IPS-18c (cell line): ENCODE data around the gene ZBTB20.

Experiments used
- H3K4me3 ChIP-seq: 2 replicates; pipeline ENCODE4 v1.7.0; 2013; ENCODE audit warnings: low read depth, mild to moderate bottlenecking, low read length, moderate library complexity; ENCODE audit not compliant: insufficient read depth
- H3K9me3 ChIP-seq: one replicate; pipeline ENCODE4 v1.6.1; 2013; ENCODE audit warnings: mild to moderate bottlenecking, low read length, moderate library complexity; ENCODE audit not compliant: control insufficient read depth, insufficient read depth

Gene ZBTB20

DNA sequence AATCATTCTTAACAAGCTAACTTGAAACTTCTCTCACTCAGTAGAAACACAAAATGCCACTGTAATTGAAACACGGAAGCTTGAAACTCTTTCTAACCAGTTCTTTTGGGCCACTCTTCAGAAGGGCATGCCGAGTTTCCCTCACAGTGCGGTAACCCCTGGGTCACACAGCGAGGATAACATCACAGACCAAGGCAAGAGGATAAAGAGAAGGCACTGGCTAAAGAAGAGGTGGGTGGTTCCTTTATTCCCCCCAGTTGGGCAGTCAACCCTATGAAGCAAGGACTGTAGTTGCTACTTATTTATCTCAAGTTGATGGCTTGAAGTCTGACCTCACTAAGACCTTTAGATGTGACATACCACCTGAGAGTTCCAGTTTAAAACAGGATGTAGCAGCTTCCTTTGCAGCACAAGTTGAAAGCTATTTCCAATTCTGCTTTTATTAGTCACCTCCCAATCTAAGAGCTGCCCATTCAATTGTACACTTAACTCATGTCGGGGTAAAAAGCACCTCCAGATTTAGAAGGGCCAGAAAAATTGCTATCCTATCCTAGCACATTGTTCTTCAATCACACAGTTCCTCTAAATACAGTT, 580.8 kb downstream of the ZBTB20 start:
- no peaks in the 10 kb centered on the region for H3K9me3 ChIP-seq
- H3K4me3 ChIP-seq, result no peak overlapping the region

DNA sequence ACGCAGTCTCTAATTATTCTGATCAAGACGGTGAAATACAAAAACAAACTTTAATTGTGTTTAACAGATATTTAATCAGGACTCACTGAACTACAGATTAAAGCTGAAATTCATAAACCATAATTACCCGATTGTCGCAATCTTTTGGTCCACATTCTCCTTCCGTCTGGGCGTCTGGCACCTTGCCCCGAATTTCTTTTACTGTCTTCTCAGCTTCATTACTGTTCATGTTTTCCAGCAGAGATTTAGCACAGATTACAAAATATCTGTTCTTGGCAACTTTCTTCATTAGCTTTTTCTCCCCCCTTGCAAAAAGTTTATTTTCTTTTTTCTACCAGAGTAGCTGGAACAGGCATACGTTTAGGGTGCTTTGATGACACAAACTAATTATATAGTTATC, 581.9 kb downstream of the ZBTB20 start:
- no peak overlapping the region for H3K4me3 ChIP-seq
- no peaks in the 10 kb centered on the region for H3K9me3 ChIP-seq

DNA sequence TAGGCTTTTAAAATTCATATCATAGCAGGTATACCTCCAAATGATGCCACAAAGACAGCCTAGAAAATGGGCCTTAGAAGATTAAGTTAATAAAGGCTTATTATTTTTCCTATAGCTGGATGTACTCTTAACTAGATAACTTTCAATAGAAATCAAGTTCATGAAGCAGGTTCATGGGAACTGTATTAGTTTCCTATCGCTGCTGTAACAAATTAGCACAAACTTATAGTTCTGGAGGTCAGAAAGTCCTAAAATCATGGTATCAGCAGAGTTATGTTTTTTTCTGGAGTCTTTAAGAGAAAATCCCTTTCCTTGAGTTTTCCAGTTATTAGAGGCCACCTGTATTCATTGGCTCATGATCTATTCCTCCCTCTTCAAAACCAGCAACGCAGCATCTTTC, 583.4 kb downstream of the ZBTB20 start:
- Histone ChIP-seq H3K4me3 (no peak overlapping the region), H3K9me3 (no peaks in the 10 kb centered on the region)

DNA sequence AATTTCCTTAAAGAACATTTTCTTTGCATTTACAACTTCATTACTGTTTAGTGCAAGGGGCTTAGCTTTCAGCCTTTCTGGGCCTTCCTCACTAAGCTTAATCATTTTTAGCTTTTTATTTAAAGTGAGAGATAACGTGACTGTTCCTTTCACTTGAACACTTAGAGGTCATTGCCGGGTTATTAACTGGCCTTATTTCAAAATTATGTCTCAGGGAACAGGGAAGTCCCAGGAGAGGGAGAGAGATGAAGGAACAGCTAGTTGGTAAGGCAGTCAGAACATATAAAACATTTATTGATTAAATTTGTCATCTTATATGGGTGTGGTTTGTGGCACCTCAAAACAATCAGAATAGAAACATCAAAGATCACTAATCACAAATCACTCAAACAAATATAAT, 584.5 kb downstream of the ZBTB20 start:
- H3K4me3 ChIP-seq, result no peak overlapping the region
- no peaks in the 10 kb centered on the region for H3K9me3 ChIP-seq

DNA sequence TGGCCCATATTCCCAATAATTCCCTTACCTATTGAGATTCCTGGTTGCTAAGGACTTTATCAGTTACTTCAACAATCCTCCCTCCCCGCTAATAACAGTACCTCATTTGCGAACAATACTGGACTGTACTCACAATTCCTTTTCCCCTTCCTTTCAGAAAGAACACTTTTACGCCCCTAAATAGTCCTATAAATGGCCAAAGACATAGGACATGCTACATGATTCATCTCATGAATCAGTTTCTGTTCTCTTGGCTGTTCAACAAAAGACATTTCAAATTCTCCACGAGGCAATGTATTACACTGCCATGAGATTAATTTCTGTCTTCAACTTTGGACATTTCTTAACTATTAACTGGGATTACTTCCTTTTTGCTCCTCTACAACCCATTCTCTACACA, 588.8 kb downstream of the ZBTB20 start:
- Histone ChIP-seq H3K9me3 (no peaks in the 10 kb centered on the region), H3K4me3 (no peak overlapping the region)

DNA sequence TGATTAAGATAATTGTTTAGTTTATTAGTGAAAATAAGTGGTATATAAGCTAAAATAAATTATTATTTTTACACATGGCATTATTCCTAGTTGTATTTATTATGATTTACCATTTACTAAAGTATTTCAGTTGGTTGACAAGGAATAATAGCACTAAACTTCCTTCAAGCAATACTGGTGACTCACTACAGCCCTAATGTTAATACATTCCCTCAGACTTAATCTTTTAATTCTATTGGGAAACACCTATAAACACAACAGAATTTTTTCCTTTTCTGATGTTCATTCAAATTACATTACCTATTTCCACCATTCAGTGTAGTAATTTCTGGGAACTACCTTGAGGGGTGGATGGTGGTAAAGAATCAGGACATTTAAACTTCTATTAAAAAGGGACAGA, 589.3 kb downstream of the ZBTB20 start:
- Histone ChIP-seq H3K9me3 (no peaks in the 10 kb centered on the region), H3K4me3 (no peak overlapping the region)

DNA sequence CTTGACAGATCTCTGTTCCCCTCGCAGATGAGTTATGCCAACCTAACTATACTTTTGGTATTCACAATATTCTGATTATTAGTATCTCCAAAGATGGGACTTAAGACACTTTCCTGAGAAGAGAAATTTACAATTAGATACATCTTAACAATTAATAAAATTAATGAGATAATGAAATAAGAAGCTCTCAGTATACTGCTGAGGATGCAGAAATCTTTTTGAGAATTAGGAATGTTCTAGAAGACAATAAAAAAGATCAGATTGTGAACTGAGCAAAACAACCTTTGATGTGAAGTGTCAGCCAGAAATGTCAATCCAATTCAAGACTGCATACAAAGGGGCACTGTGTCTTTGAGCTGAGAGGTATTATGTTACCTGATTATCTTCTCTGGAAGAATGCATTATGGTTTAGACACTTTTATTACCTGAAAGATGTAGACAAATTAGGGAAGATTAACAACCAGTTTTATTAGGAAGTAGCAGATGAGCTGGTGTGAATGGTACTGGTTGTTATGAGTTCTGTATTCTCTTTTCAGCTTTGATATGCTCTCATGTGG, 590.4 kb downstream of the ZBTB20 start:
- Histone ChIP-seq H3K4me3 (no peak overlapping the region), H3K9me3 (no peaks in the 10 kb centered on the region)

DNA sequence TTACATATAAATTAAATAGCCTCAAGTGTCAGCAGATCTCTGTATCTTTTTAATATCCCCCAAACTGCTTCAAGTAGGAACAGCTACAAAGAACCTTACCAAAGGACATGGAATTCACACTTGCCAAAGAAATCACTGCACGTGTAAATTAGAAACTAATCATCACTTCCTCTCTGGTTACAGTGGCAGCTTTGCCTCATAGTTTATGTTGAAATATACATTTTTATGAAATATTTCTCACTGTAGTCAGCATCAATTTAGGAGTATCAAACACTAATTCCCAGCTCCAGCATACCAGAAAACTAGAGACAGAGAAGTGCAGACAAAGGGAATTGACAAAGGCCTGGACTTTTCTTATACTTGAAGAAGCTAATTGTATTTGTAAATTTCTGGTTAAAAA, 592.4 kb downstream of the ZBTB20 start:
- Histone ChIP-seq H3K4me3 (no peak overlapping the region), H3K9me3 (no peaks in the 10 kb centered on the region)

DNA sequence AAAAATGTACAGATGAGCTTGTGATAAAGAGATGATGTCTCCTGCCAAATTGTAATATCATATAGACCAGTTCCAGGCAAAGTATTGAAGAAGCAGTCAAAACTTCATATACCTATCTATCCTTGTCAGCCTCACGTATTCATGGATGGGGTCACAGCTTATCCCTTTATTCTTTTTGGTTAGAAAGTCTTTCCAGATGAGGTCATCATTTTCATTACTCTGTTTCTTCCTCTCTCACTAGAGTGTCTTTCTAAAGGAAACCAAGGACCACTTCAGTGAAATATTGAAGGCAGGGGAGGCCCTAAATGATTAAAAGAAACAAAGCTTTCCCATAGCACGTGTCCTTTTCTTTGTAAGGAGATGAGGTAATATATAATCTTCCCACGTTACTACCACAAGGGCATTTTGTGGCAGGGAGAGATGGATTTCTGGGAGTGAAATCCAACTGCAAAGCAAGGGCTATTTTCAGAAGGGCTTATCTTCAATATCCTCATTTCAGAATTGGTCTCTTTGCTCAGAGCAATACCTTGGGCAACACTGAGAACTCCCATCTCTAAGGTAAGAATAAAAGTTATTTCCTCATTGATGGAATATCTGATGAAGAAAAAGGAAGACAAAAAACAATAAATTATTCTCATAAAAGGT, 593.0 kb downstream of the ZBTB20 start:
- Histone ChIP-seq H3K9me3 (no peaks in the 10 kb centered on the region), H3K4me3 (no peak overlapping the region)

DNA sequence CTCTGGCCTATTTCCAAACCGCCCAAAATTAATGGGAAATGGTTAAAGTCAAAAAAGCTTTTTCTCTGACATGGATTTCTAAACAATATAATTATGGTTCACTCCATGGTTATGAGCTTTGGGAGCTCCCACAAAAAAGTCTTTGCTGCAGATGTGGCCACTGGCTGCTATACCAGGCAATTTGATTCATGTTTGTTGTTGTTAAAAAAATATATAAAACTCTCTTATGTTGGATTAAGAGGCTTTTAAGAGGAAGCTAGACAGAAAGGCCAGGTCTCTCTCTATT, 594.6 kb downstream of the ZBTB20 start:
- no peaks in the 10 kb centered on the region for H3K9me3 ChIP-seq
- no peak overlapping the region for H3K4me3 ChIP-seq

DNA sequence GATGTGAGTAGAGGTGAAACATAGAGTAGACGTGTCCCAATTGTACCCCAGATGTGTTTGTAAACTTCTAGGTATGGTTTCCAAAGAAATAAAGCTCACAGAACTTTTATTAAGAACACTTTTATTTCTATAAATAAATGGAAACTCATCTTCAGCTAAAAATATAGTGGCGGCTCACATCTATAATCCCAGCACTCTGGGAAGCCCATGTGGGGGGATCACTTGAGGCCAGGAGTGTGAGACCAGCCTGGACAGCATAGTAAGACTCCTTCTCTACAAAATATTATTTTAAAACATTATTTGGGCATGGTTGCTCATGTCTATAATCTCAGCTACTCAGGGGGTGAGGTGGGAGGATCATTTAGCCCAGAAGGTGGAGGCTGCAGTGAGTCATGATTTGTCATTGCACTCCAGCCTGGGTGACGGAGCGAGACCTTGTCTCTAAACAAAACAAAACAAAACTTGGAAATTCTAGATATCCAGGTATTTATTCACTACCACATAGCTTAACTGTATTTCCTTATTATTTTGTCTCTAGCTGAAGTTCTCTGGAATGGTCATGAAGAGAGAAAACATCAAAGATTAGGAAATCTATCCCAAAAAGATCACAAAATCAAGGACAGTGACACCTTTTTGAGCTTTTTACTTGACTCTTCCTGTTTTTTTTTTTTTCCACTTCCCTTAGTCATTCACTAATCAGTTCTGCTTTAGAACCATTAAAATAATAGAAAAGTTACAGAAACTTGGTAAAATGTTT, 595.1 kb downstream of the ZBTB20 start:
- no peaks in the 10 kb centered on the region for H3K9me3 ChIP-seq
- H3K4me3 ChIP-seq, result no peak overlapping the region

DNA sequence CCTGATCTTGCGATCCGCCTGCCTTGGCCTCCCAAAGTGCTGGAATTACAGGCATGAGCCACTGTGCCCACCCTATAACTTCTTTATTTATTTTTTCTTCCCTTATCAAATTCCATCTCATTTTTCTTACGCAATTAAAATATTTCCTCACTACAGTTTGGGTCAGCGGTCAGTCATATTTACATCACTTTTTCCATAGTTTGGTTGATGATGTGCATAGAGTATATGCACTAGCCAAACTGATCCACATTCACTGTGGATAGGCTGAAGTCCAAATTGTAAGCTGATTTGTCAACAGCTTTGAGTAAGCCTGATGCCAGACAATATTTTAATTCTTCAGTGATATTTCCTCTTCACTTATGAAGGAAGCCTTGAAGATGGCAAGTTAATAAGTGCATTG, 596.9 kb downstream of the ZBTB20 start:
- no peaks in the 10 kb centered on the region for H3K9me3 ChIP-seq
- H3K4me3 ChIP-seq, result no peak overlapping the region

DNA sequence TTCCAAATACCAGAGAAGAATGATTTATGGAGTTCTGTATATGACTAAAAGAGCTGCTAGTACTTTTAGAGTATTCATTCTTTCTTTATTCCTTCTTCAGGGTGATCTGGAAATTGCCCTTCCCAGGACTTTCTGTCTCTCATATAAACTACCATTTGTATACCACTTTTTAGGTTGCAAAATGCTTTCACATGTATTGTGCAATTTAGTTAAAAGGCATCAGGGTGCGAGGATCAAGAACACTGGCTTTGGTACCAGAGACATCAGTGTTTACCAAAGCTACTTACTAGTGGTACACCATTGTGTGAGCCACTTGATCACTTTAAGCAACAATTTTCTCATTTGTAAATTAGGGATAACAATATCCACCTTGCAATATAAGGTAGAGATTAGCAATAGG, 601.9 kb downstream of the ZBTB20 start:
- Histone ChIP-seq H3K9me3 (no peaks in the 10 kb centered on the region), H3K4me3 (no peak overlapping the region)

DNA sequence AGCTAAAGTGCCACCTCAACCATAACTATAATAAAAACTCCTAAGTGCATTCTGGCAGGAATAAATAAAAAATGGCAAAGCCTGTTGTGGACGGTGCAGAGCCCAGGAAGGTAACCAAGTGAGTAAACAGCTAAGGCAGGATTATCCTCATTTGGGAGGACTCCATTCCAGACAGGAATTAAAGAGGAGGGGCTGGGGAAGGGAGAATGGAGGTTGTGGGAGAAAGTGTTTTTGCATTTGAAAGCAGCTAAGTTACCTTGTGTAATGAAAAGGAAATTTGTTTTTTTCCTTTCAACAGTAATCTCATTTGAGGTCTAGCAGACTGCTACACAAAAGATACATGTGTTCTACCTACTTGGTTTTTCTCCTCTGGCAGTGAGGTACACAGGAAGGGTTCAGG, 604.7 kb downstream of the ZBTB20 start:
- Histone ChIP-seq H3K4me3 (no peak overlapping the region), H3K9me3 (no peaks in the 10 kb centered on the region)

DNA sequence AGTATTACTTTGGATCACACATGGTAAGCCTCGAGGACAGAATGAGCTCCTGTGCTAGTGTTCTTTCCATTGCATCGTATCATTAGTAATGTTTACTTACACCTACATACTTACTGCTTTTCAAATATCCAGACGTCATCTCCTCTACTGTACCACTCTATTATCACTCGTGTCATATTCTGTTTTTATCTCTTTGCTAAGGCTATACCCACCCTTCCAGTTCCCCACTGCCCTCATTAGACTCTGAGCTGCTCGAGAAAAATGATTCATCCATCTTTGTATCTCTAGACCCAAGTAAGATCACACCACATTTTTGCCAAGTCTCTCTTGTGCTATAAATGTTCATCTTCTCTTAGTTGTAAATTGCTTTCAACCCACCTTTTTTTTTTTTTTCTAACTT, 607.6 kb downstream of the ZBTB20 start:
- Histone ChIP-seq H3K4me3 (no peak overlapping the region), H3K9me3 (no peaks in the 10 kb centered on the region)

DNA sequence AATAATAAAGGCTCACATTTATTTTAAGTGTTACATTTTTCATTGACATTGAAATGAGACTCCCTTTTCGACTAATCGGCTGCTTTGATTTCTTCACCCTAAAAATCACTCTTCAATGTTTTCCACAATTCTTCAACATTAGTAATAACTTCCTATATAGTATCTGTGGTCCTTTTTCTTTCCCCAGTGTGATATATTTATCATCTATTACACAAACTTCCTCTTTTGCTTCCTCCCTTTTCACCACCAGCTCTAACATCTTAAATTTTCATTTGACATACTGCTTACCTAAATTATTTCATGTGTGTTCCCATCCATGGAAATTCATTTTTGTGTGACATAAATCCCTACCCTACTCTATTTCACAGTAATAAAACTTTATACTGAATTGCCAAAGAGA, 608.9 kb downstream of the ZBTB20 start:
- no peak overlapping the region for H3K4me3 ChIP-seq
- H3K9me3 ChIP-seq, result no peaks in the 10 kb centered on the region

DNA sequence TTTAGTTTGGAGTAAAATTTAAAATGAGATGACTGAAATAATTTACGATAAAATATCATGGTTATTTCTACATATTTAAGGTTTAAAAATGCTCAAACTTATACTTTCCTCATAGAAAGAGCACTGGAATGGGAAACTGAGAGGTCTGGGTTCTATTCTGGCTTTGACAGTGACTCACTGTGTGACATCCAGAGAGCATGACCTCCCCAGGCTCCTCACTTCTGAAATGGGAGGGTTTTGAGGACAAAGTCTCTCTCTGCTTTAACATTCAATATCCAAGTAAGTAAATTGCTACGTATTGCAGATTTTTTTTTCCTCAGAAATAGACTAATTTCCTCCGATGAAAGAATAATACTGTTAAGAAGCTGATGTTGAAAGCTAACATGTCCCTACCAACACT, 618.6 kb downstream of the ZBTB20 start:
- peaks cover 2% of the 10 kb centered on the region for H3K9me3 ChIP-seq
- no peak overlapping the region for H3K4me3 ChIP-seq

DNA sequence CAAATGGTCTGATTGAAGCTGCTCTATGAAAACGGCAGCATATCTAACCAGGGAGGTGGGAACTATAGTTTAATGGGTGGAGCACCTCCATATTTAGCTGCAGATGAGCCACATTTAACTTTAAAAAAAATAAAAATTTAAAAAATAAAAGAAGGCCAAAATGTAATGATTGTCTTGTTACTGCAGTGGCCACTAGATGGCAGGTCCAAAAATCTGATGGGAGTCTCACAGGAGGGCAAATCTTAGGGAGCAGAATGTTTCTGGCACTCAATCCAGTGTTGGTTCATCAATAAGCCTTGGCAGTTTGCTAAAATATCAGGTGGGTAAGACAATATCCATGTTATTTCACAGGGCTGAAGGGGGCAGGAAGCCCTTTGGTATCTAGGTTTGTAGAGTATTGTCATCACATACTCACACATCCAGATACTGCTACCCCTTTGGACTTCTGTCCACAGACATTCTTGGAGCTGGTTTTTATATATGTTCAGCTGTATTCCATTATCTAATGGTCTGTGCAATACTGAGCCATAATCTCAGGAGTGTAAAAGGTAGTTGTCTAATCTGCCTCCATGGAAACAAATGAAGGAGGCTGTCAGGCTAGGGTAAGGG, 619.9 kb downstream of the ZBTB20 start:
- Histone ChIP-seq H3K4me3 (no peak overlapping the region), H3K9me3 (no peaks in the 10 kb centered on the region)
